ENCODE measurements around the gene C6orf52.

GRCh38 chr6:10733151-10733715 is 38.8 kb upstream of the C6orf52 start:
- no peak for TF ChIP-seq CTCF (IDR thresholded peaks at IDR 0.05; ENCODE audit: low read depth, low read length, missing input control)
- no peak for TF ChIP-seq TAF1 (conservative IDR thresholded peaks at IDR 0.05)
- no peak for TF ChIP-seq REST (IDR thresholded peaks at IDR 0.05)
- no peak for TF ChIP-seq ZBTB33 (IDR thresholded peaks at IDR 0.05)
- TF ChIP-seq FOXA1 (IDR thresholded peaks at IDR 0.05), result no peak
- TF ChIP-seq, protein P1, sequence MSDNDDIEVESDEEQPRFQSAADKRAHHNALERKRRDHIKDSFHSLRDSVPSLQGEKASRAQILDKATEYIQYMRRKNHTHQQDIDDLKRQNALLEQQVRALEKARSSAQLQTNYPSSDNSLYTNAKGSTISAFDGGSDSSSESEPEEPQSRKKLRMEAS (IDR thresholded peaks at IDR 0.05), result no peak
- no peak for TF ChIP-seq YY1 (IDR thresholded peaks at IDR 0.05)
- no peak for TF ChIP-seq GABPA (IDR thresholded peaks at IDR 0.05 in 1 of 2, conservative IDR thresholded peaks at IDR 0.05 in 1 of 2)
- no peak for TF ChIP-seq ATF3 (IDR thresholded peaks at IDR 0.05)
- no peak for TF ChIP-seq HNF4G (IDR thresholded peaks at IDR 0.05)
- TF ChIP-seq RAD21 (IDR thresholded peaks at IDR 0.05), result no peak
- no peak for TF ChIP-seq JUND (IDR thresholded peaks at IDR 0.05)
- TF ChIP-seq RXRA (IDR thresholded peaks at IDR 0.05), result no peak
- no peak for TF ChIP-seq EGR1 (IDR thresholded peaks at IDR 0.05; ENCODE audit: low read depth in 2 of 2)
